Neural cell (in vitro differentiated cells): ENCODE data around the gene HRH1.

Experiments used
- EP300 ChIP-seq: fragments of 450-650 bp; conservative IDR thresholded peaks from 2 replicates; pipeline ENCODE4 v1.6.1; 2014; ENCODE audit warnings: antibody characterized with exemption, mild to moderate bottlenecking, moderate library complexity; ENCODE audit not compliant: poor library complexity, severe bottlenecking
- EZH2 ChIP-seq: fragments of 200-600, 300-800 bp; shearing (Covaris generic), sonication (generic); IDR thresholded peaks from 2 replicates; pipeline ENCODE4 v1.6.1; 2014; ENCODE audit warnings: antibody characterized with exemption, low read length, borderline replicate concordance, mild to moderate bottlenecking; ENCODE audit not compliant: insufficient read depth, poor library complexity, severe bottlenecking
- RAD21 ChIP-seq: fragments of 450-650 bp; conservative IDR thresholded peaks from 2 replicates; pipeline ENCODE4 v1.6.1; 2014; ENCODE audit warnings: antibody characterized with exemption, mild to moderate bottlenecking, moderate library complexity
- TF ChIP-seq, protein P1 (sequence below): fragments of 450-650 bp; IDR thresholded peaks from 2 replicates; pipeline ENCODE4 v1.5.1; 2014; ENCODE audit warnings: antibody characterized with exemption, mild to moderate bottlenecking, moderate library complexity; ENCODE audit not compliant: poor library complexity, severe bottlenecking

DNA sequence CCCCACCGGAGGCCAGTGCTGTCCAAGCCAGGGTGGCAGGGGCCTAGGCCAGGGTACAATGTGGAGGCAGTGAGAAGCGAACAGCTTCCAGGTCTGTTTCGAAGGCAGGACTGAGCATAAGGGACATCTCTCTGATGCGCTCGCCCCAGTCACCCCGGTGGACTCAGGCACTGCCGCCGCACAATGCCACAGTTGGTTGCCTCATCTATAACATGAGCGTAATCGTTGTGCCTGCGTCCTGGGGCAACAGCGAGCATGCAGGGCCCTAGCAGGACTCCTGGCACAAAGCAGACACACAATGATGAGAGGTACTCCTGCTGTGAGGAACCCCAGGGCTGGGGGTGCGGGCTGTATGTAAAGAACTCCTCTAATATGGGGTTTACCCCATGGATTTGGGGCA is 14.1 kb downstream of the HRH1 start:
- TF ChIP-seq, protein P1, sequence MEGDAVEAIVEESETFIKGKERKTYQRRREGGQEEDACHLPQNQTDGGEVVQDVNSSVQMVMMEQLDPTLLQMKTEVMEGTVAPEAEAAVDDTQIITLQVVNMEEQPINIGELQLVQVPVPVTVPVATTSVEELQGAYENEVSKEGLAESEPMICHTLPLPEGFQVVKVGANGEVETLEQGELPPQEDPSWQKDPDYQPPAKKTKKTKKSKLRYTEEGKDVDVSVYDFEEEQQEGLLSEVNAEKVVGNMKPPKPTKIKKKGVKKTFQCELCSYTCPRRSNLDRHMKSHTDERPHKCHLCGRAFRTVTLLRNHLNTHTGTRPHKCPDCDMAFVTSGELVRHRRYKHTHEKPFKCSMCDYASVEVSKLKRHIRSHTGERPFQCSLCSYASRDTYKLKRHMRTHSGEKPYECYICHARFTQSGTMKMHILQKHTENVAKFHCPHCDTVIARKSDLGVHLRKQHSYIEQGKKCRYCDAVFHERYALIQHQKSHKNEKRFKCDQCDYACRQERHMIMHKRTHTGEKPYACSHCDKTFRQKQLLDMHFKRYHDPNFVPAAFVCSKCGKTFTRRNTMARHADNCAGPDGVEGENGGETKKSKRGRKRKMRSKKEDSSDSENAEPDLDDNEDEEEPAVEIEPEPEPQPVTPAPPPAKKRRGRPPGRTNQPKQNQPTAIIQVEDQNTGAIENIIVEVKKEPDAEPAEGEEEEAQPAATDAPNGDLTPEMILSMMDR = no peak
- TF ChIP-seq RAD21 = no peak
- no peak for TF ChIP-seq EP300
- TF ChIP-seq EZH2 = no peak
